ENCODE data around the gene OOSP1.

DNA sequence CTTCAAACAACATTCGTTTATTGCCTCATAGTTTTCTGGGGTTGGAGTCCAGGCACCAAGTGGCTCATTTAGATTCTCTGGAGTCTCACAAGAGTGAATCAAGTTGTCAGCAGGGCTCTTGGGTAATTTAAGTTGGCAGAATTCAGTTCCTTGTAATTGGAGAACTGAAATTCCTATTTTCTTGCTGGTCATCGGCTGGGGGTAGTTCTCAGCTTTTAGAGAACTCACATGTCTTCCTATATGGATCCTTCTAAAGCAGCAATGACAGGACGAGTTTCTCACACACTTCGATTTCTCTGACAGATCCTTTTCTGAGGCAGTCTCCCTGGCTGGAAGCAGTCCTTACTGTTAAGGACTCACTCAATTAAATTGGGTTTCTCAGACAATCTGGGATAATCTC lies 61.5 kb downstream of the OOSP1 start:
- TF ChIP-seq, protein P1, sequence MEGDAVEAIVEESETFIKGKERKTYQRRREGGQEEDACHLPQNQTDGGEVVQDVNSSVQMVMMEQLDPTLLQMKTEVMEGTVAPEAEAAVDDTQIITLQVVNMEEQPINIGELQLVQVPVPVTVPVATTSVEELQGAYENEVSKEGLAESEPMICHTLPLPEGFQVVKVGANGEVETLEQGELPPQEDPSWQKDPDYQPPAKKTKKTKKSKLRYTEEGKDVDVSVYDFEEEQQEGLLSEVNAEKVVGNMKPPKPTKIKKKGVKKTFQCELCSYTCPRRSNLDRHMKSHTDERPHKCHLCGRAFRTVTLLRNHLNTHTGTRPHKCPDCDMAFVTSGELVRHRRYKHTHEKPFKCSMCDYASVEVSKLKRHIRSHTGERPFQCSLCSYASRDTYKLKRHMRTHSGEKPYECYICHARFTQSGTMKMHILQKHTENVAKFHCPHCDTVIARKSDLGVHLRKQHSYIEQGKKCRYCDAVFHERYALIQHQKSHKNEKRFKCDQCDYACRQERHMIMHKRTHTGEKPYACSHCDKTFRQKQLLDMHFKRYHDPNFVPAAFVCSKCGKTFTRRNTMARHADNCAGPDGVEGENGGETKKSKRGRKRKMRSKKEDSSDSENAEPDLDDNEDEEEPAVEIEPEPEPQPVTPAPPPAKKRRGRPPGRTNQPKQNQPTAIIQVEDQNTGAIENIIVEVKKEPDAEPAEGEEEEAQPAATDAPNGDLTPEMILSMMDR (IDR thresholded peaks at IDR 0.05), result no peak
- no peak for TF ChIP-seq POLR2A (IDR thresholded peaks at IDR 0.05)
